K562 (cell line): ENCODE data around the gene GCDH. TPM values are rescaled to one million over a fixed set of nuclear protein-coding genes. Genes with fewer than 3 reads are reported as not detected.
A peak's percentile ranks its signal among the peaks of the same experiment; 100 is the strongest.

ENCODE experiments used
- ERF ChIP-seq: fragments of 450-650 bp; formaldehyde crosslinking; IDR thresholded peaks from 2 replicates; pipeline ENCODE4 v1.4.0; 2020; ENCODE audit warnings: mild to moderate bottlenecking, mixed read lengths
- GTF2A2 ChIP-seq: IDR thresholded peaks from 2 replicates; pipeline ENCODE4 v1.6.1; 2016; ENCODE audit warnings: mild to moderate bottlenecking, missing genetic modification characterization, missing compliant biosample characterization
- PHF8 ChIP-seq: fragments of 200-600 bp; sonication (generic); IDR thresholded peaks from 2 replicates; pipeline ENCODE4 v1.6.1; 2012; ENCODE audit warnings: mixed run types, mild to moderate bottlenecking, inconsistent platforms, low read length, moderate library complexity, borderline replicate concordance
- POLR2AphosphoS2 ChIP-seq: IDR thresholded peaks from 2 replicates; pipeline ENCODE4 v1.6.1; 2012; ENCODE audit warnings: low read length, improper control_type of control experiment
- ZNF785 ChIP-seq: fragments of 250-450 bp; sonication (Bioruptor Pico); IDR thresholded peaks from 2 replicates; pipeline ENCODE4 v1.4.0; 2020; ENCODE audit warnings: mild to moderate bottlenecking
- polyA plus RNA-seq, 8 experiments: library from polyadenylated mRNA; depleted of rRNA in 4 of 8; stranded (reverse) in 5 of 8; unstranded in 3 of 8; fragments of >200 nt; fragmentation: Nextera tagmentation in 2 of 8; fragmentation: Illumina TruSeq in 1 of 8; extraction: Ambion mirVana in 2 of 8; extraction: Trizol in 1 of 8; gene quantifications; 2 replicates each; pipeline versions ENCODE4 v1.2.1 to v1.2.3, GENCODE V29; 2011 to 2014; ENCODE audit warnings: inconsistent platforms in 1 of 8, missing spikeins in 1 of 8
- total RNA-seq, 7 experiments: library from RNA; depleted of rRNA in 6 of 7; stranded (reverse); fragments of >200 nt in 6 of 7; fragmentation: Illumina TruSeq in 2 of 7; extraction: Trizol in 2 of 7; gene quantifications; 2 replicates each; pipeline versions ENCODE4 v1.2.1 to v1.2.3, GENCODE V29; 2011 to 2021; ENCODE audit warnings: low replicate concordance in 1 of 7
- TF ChIP-seq, protein P1 (sequence below): fragments of 250-450 bp; sonication (Bioruptor Pico); IDR thresholded peaks from 2 replicates; pipeline ENCODE4 v1.8.0; 2021; ENCODE audit warnings: moderate library complexity, mild to moderate bottlenecking, inconsistent platforms
- TF ChIP-seq, protein P2 (sequence below), 2 experiments: IDR thresholded peaks; 2 replicates each; pipeline ENCODE4 v1.6.1; 2011; ENCODE audit warnings: borderline replicate concordance in 1 of 2, control low read depth in 1 of 2, low read depth in 1 of 2, low read length in 1 of 2, mild to moderate bottlenecking in 1 of 2, mixed read lengths in 1 of 2, moderate library complexity in 1 of 2; ENCODE audit not compliant: insufficient read depth in 1 of 2, insufficient read length in 1 of 2, poor library complexity in 1 of 2, severe bottlenecking in 1 of 2; ENCODE audit errors: extremely low read depth in 1 of 2
- TF ChIP-seq, protein P3 (sequence below), 2 experiments: fragments of 450-650 bp in 1 of 2; sonication (generic) in 1 of 2; formaldehyde crosslinking in 1 of 2; IDR thresholded peaks; 2 replicates each; pipeline versions ENCODE4 v1.7.1 to v1.9.0; 2016 to 2022; ENCODE audit warnings: inconsistent platforms in 1 of 2, mild to moderate bottlenecking in 1 of 2, missing genetic modification reagents in 1 of 2
- TF ChIP-seq, protein P4 (sequence below), 2 experiments: IDR thresholded peaks in 1 of 2; conservative IDR thresholded peaks in 1 of 2; 2 replicates each; pipeline ENCODE4 v1.6.1; 2016; ENCODE audit warnings: low read depth in 2 of 2, mild to moderate bottlenecking in 1 of 2, missing compliant biosample characterization in 1 of 2, missing genetic modification characterization in 1 of 2, moderate library complexity in 1 of 2

Gene GCDH
- total and polyA plus RNA-seq, 9 of the 15 experiments (the other 6 are each of a cell fraction or from before 2014, with no cell fraction given), result 2.9 to 50.8 (median 19.1) TPM

DNA sequence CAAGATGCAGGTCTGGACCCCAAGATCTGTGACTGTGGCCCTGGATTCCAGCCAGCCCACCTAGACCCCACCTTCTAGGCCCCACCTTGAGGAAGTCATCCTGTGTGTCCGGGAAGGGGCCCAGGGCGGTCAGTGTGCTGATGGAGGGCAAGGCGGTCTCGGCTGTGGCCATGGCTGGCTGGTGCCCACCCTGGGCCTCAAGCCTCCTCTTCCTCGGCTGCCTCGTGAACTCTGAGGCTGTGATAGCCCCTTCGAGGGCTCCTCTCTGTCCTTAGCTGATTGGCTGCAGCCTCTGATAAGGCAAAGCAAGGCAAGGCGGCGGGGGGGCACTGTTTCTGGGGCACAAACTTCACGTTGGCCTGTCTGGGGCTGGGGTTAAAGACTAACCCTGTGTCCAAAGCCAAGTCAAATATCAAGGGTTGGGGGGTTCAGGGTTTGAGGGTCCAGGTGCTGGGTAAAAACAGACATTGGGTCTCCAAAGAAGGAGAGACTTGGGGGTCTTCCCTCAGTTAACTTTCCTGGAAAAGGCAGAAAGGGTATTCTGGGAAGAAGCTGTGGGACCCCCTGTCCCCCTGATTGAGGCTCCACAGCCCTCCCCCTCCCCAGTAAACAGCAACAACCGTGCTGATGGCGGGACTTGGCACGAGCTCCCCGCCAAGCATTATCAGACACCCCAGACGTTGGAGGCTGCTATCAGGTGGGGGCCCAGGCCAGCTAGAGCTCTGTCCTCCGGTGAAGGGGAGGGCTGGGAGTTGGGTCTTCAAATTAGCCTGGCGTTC, 3.8 kb upstream of the GCDH start, which contains the start of gene KLF1 (continued):
- TF ChIP-seq, protein P1, sequence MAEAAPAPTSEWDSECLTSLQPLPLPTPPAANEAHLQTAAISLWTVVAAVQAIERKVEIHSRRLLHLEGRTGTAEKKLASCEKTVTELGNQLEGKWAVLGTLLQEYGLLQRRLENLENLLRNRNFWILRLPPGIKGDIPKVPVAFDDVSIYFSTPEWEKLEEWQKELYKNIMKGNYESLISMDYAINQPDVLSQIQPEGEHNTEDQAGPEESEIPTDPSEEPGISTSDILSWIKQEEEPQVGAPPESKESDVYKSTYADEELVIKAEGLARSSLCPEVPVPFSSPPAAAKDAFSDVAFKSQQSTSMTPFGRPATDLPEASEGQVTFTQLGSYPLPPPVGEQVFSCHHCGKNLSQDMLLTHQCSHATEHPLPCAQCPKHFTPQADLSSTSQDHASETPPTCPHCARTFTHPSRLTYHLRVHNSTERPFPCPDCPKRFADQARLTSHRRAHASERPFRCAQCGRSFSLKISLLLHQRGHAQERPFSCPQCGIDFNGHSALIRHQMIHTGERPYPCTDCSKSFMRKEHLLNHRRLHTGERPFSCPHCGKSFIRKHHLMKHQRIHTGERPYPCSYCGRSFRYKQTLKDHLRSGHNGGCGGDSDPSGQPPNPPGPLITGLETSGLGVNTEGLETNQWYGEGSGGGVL (CRISPR knock-in tag), result no peak
- TF ChIP-seq, protein P2, sequence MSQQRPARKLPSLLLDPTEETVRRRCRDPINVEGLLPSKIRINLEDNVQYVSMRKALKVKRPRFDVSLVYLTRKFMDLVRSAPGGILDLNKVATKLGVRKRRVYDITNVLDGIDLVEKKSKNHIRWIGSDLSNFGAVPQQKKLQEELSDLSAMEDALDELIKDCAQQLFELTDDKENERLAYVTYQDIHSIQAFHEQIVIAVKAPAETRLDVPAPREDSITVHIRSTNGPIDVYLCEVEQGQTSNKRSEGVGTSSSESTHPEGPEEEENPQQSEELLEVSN (IDR thresholded peaks at IDR 0.05; ENCODE audit: borderline replicate concordance in 1 of 2, extremely low read depth in 1 of 2, insufficient read depth in 1 of 2, insufficient read length in 1 of 2, low read depth in 1 of 2, low read length in 1 of 2, poor library complexity in 1 of 2, severe bottlenecking in 1 of 2), result peak; percentile 97 to 100
- peak; percentile 58; the same call in 1 of the 2 replicates for TF ChIP-seq POLR2AphosphoS2
- TF ChIP-seq PHF8, result peak; percentile 60; the same call in 1 of the 2 replicates
- TF ChIP-seq, protein P3, sequence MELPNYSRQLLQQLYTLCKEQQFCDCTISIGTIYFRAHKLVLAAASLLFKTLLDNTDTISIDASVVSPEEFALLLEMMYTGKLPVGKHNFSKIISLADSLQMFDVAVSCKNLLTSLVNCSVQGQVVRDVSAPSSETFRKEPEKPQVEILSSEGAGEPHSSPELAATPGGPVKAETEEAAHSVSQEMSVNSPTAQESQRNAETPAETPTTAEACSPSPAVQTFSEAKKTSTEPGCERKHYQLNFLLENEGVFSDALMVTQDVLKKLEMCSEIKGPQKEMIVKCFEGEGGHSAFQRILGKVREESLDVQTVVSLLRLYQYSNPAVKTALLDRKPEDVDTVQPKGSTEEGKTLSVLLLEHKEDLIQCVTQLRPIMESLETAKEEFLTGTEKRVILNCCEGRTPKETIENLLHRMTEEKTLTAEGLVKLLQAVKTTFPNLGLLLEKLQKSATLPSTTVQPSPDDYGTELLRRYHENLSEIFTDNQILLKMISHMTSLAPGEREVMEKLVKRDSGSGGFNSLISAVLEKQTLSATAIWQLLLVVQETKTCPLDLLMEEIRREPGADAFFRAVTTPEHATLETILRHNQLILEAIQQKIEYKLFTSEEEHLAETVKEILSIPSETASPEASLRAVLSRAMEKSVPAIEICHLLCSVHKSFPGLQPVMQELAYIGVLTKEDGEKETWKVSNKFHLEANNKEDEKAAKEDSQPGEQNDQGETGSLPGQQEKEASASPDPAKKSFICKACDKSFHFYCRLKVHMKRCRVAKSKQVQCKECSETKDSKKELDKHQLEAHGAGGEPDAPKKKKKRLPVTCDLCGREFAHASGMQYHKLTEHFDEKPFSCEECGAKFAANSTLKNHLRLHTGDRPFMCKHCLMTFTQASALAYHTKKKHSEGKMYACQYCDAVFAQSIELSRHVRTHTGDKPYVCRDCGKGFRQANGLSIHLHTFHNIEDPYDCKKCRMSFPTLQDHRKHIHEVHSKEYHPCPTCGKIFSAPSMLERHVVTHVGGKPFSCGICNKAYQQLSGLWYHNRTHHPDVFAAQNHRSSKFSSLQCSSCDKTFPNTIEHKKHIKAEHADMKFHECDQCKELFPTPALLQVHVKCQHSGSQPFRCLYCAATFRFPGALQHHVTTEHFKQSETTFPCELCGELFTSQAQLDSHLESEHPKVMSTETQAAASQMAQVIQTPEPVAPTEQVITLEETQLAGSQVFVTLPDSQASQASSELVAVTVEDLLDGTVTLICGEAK (IDR thresholded peaks at IDR 0.05), result no peak
- TF ChIP-seq, protein P3 (CRISPR knock-in tag; IDR thresholded peaks at IDR 0.05), result no peak
- TF ChIP-seq, protein P4, sequence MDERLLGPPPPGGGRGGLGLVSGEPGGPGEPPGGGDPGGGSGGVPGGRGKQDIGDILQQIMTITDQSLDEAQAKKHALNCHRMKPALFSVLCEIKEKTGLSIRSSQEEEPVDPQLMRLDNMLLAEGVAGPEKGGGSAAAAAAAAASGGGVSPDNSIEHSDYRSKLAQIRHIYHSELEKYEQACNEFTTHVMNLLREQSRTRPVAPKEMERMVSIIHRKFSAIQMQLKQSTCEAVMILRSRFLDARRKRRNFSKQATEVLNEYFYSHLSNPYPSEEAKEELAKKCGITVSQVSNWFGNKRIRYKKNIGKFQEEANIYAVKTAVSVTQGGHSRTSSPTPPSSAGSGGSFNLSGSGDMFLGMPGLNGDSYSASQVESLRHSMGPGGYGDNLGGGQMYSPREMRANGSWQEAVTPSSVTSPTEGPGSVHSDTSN (CRISPR knock-in tag; IDR thresholded peaks at IDR 0.05; ENCODE audit: low read depth), result no peak
- TF ChIP-seq, protein P4 (tag; conservative IDR thresholded peaks at IDR 0.05; ENCODE audit: low read depth), result no peak
- TF ChIP-seq ERF (CRISPR knock-in tag), result no peak
- no peak for TF ChIP-seq ZNF785 (CRISPR knock-in tag)
- no peak for TF ChIP-seq GTF2A2 (tag)
